Right atrium auricular region (tissue), 2 donors: ENCODE measurements around the gene DNAH10. TPM values are rescaled to one million over a fixed set of nuclear protein-coding genes. Genes with fewer than 3 reads are reported as not detected.

Experiments used
- DNase-seq: peaks from one replicate; pipeline ENCODE4 v3.0.0-alpha.2; 2019; ENCODE audit warnings: low spot score
- H3K27ac ChIP-seq, 2 donors: fragments of 200-600 bp; sonication (generic); 1 replicate in 1 of 2; 2 replicates in 1 of 2; pipeline ENCODE4 v1.5.1; 2016 to 2019
- H3K27me3 ChIP-seq, 2 donors: fragments of 200-600 bp; sonication (generic); one replicate each; pipeline versions ENCODE4 v1.5.1 to v1.6.0; 2017 to 2019
- H3K36me3 ChIP-seq: fragments of 200-600 bp; sonication (generic); one replicate; pipeline ENCODE4 v1.5.1; 2016
- H3K4me1 ChIP-seq, 2 donors: fragments of 200-600 bp; sonication (generic); one replicate each; pipeline versions ENCODE4 v1.5.1 to v1.6.0; 2017 to 2019
- H3K4me3 ChIP-seq, 2 donors: fragments of 200-600 bp; sonication (generic); 1 replicate in 1 of 2; 2 replicates in 1 of 2; pipeline ENCODE4 v1.5.1; 2017 to 2019; ENCODE audit warnings: mild to moderate bottlenecking in 1 of 2, moderate library complexity in 1 of 2
- H3K9me3 ChIP-seq, 2 donors: fragments of 200-600 bp; sonication (generic); one replicate each; pipeline ENCODE4 v1.5.1; 2019
- total RNA-seq, 2 donors: library from RNA; depleted of rRNA; stranded (reverse); fragments of >200 nt; gene quantifications; one replicate each; pipeline ENCODE4 v1.1.0, GENCODE V29; 2016
- TF ChIP-seq, protein P1 (sequence below), 2 donors: fragments of 200-600 bp; sonication (generic); IDR thresholded peaks; one replicate each; pipeline ENCODE4 v1.5.1; 2019; ENCODE audit warnings: antibody characterized with exemption in 2 of 2

Gene DNAH10
- total RNA-seq, 2 donors from 2014 or later: 0.11 TPM; not detected in 1

- Histone ChIP-seq H3K9me3 (no peaks in the 10 kb centered on the region), H3K4me3 (no peak overlapping the region), H3K27ac (no peak overlapping the region), H3K36me3 (no peaks in the 10 kb centered on the region), H3K4me1 (no peaks in the 10 kb centered on the region), H3K27me3 (no peaks in the 10 kb centered on the region)
- TF ChIP-seq, protein P1, sequence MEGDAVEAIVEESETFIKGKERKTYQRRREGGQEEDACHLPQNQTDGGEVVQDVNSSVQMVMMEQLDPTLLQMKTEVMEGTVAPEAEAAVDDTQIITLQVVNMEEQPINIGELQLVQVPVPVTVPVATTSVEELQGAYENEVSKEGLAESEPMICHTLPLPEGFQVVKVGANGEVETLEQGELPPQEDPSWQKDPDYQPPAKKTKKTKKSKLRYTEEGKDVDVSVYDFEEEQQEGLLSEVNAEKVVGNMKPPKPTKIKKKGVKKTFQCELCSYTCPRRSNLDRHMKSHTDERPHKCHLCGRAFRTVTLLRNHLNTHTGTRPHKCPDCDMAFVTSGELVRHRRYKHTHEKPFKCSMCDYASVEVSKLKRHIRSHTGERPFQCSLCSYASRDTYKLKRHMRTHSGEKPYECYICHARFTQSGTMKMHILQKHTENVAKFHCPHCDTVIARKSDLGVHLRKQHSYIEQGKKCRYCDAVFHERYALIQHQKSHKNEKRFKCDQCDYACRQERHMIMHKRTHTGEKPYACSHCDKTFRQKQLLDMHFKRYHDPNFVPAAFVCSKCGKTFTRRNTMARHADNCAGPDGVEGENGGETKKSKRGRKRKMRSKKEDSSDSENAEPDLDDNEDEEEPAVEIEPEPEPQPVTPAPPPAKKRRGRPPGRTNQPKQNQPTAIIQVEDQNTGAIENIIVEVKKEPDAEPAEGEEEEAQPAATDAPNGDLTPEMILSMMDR (IDR thresholded peaks at IDR 0.05): no peak
- no peak for DNase-seq
Measured at GRCh38 chr12:123928897-123929296, 166.8 kb downstream of the DNAH10 start.

- H3K4me1 ChIP-seq: no peaks in the 10 kb centered on the region
- H3K9me3 ChIP-seq: no peaks in the 10 kb centered on the region
- H3K36me3 ChIP-seq: no peaks in the 10 kb centered on the region
- H3K27ac ChIP-seq: no peak overlapping the region
- TF ChIP-seq, protein P1 (IDR thresholded peaks at IDR 0.05): no peak
- no peak for DNase-seq
- H3K4me3 ChIP-seq: no peak overlapping the region
- no peaks in the 10 kb centered on the region for H3K27me3 ChIP-seq
Measured at GRCh38 chr12:123929946-123930583, 168.0 kb downstream of the DNAH10 start.

GRCh38 chr12:123931686-123932321, 169.7 kb downstream of the DNAH10 start:
- no peaks in the 10 kb centered on the region for H3K27me3 ChIP-seq
- no peaks in the 10 kb centered on the region for H3K9me3 ChIP-seq
- H3K4me3 ChIP-seq: no peak overlapping the region
- DNase-seq: no peak
- no peaks in the 10 kb centered on the region for H3K4me1 ChIP-seq
- no peak overlapping the region for H3K27ac ChIP-seq
- peaks cover 5% of the 10 kb centered on the region for H3K36me3 ChIP-seq
- TF ChIP-seq, protein P1 (IDR thresholded peaks at IDR 0.05): no peak

GRCh38 chr12:123933214-123933613, 171.1 kb downstream of the DNAH10 start:
- H3K27ac ChIP-seq: no peak overlapping the region
- no peaks in the 10 kb centered on the region for H3K9me3 ChIP-seq
- DNase-seq: no peak
- H3K36me3 ChIP-seq: peaks cover 9% of the 10 kb centered on the region
- peaks cover 0 to 7% of the 10 kb centered on the region in 2 donors for H3K4me1 ChIP-seq
- H3K27me3 ChIP-seq: no peaks in the 10 kb centered on the region
- TF ChIP-seq, protein P1 (IDR thresholded peaks at IDR 0.05): no peak
- H3K4me3 ChIP-seq: no peak overlapping the region

GRCh38 chr12:123934016-123934620, 172.0 kb downstream of the DNAH10 start:
- no peaks in the 10 kb centered on the region for H3K27me3 ChIP-seq
- no peak for DNase-seq
- no peak overlapping the region for H3K27ac ChIP-seq
- peaks cover 9% of the 10 kb centered on the region for H3K36me3 ChIP-seq
- no peak overlapping the region for H3K4me3 ChIP-seq
- H3K4me1 ChIP-seq: peaks cover 0 to 8% of the 10 kb centered on the region in 2 donors
- H3K9me3 ChIP-seq: no peaks in the 10 kb centered on the region
- TF ChIP-seq, protein P1 (IDR thresholded peaks at IDR 0.05): no peak
